Hepatocyte (in vitro differentiated cells): ENCODE measurements around the gene DHTKD1.

Experiments
- CTCF ChIP-seq: fragments of 200-600 bp; sonication (generic); IDR thresholded peaks from 2 replicates; pipeline ENCODE4 v1.5.1; 2016; ENCODE audit warnings: antibody characterized with exemption, mild to moderate bottlenecking; ENCODE audit not compliant: poor library complexity
- EZH2 ChIP-seq: fragments of 200-600 bp; sonication (generic); IDR thresholded peaks from 2 replicates; pipeline ENCODE4 v1.6.1; 2016; ENCODE audit warnings: antibody characterized with exemption, mild to moderate bottlenecking, borderline replicate concordance
- EZH2phosphoT487 ChIP-seq: fragments of 200-600 bp; sonication (generic); IDR thresholded peaks from one replicate; pipeline ENCODE4 v1.6.1; 2018; ENCODE audit warnings: antibody characterized with exemption, mild to moderate bottlenecking, low read depth, moderate library complexity; ENCODE audit not compliant: unreplicated experiment, severe bottlenecking

GRCh38 chr10:12150163-12150562 is 81.4 kb downstream of the DHTKD1 start:
- TF ChIP-seq CTCF (no peak), EZH2phosphoT487 (no peak), EZH2 (no peak)
